ENCODE data around the gene SERPINH1.
A peak's percentile ranks its signal among the peaks of the same experiment; 100 is the strongest.
"Not testable (repeated sequence)": the region's sequence is repeated elsewhere in the genome, so short reads cannot be mapped to it uniquely, and the experiment has no call there.

SERPINH1 gene

DNA sequence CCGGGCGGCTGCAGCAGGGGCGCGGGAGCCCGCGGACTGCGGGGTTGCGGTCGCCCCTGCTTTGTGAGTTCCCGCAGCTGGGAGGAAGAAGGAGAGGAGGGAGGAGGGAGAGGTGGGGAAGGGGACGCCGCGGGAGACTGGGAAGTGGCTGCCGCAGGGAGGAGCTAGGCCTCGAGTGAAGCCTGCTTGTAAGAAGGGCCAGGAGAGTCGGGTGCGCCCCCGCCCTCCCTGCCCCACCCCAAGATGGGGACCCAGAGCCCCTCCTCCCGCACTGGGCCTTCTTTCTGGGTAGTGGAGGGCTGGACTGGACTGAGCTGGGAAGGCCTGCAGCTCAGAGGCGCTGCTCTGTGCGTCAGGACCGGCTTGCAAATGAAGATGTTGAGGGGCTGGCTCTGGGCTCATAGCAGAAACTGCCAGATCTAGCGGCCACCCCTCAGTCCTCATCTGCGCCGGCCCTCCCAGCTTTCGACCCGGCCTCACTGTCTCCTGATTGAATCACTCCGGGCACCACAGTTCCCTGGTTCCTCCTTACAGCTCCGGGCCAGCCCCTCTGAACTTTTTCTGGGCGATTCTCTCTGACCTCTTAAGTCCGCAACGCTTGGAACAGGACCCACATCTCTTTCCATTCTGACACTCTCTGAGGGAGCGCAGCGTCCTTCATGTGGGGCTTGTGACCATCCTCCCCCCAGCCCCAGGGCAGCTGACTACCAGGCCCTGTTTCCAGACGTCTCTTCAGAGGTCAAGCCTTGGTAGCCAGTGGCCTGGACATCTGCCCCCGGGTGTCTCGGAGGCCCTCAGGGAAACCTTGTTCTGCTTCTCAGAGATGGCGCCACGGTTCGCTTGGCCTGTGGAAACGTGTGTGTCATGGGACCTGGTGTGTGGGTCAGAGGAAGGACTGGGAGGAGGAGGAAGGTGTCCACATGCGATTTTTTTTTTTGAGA is 21.9 kb downstream of the SERPINH1 start:
- H3K4me3 ChIP-seq (ENCODE audit: low read length) = peak overlapping the region; percentile 70
- no peak for TF ChIP-seq CTCF (IDR thresholded peaks at IDR 0.05; ENCODE audit: insufficient read depth, low read depth, low read length, missing control alignments)
- no peak for DNase-seq (ENCODE audit: low read depth)

GRCh38 chr11:75584659-75585292 is 22.7 kb downstream of the SERPINH1 start:
- DNase-seq (ENCODE audit: low read depth); H3K4me3 ChIP-seq (ENCODE audit: low read length): not testable (repeated sequence)

GRCh38 chr11:75585293-75585670 is 23.2 kb downstream of the SERPINH1 start:
- TF ChIP-seq CTCF (IDR thresholded peaks at IDR 0.05; ENCODE audit: insufficient read depth, low read depth, low read length, missing control alignments) = no peak
- H3K4me3 ChIP-seq (ENCODE audit: low read length) = no peak overlapping the region
- no peak for DNase-seq (ENCODE audit: low read depth)

- TF ChIP-seq CTCF (IDR thresholded peaks at IDR 0.05; ENCODE audit: insufficient read depth, low read depth, low read length, missing control alignments) = no peak
- H3K4me3 ChIP-seq (ENCODE audit: low read length) = no peak overlapping the region
- no peak for DNase-seq (ENCODE audit: low read depth)
Measured at GRCh38 chr11:75586395-75586794, 24.3 kb downstream of the SERPINH1 start.

- no peak overlapping the region for H3K4me3 ChIP-seq (ENCODE audit: low read length)
- TF ChIP-seq CTCF (IDR thresholded peaks at IDR 0.05; ENCODE audit: insufficient read depth, low read depth, low read length, missing control alignments) = no peak
Measured at GRCh38 chr11:75588051-75588481, 26.0 kb downstream of the SERPINH1 start.

DNA sequence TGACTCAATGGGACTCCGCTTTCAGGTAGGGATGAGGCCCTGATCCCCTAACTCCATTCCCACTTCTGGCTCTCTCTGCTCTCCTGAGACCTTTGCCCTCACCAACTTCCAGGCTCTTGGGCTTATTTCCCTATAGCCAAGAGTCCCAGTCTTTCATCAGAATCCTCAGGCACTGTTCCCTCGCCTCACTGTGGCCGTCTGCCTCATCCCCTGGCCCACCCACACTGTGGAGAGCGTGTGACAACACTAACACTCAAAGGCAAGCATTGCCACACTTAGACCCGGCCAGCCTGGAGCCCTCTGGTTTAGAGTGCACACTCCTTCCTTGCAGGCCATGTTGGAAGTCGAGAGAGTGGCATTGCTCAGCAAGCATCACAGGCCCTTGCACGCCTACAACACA is 27.0 kb downstream of the SERPINH1 start:
- no peak for DNase-seq (ENCODE audit: low read depth)
- no peak overlapping the region for H3K4me3 ChIP-seq (ENCODE audit: low read length)
- no peak for TF ChIP-seq CTCF (IDR thresholded peaks at IDR 0.05; ENCODE audit: insufficient read depth, low read depth, low read length, missing control alignments)

More at GRCh38 chr11:75588051-75588481, 26.0 kb downstream of the SERPINH1 start:
- DNase-seq (ENCODE audit: low read depth) = no peak

GRCh38 chr11:75589933-75590332 is 27.9 kb downstream of the SERPINH1 start:
- no peak overlapping the region for H3K4me3 ChIP-seq (ENCODE audit: low read length)
- TF ChIP-seq CTCF (IDR thresholded peaks at IDR 0.05; ENCODE audit: insufficient read depth, low read depth, low read length, missing control alignments) = no peak
- DNase-seq (ENCODE audit: low read depth) = no peak

Data from epithelial cell of esophagus (primary cell).